ENCODE measurements around the gene KCNA2.

KCNA2 gene

DNA sequence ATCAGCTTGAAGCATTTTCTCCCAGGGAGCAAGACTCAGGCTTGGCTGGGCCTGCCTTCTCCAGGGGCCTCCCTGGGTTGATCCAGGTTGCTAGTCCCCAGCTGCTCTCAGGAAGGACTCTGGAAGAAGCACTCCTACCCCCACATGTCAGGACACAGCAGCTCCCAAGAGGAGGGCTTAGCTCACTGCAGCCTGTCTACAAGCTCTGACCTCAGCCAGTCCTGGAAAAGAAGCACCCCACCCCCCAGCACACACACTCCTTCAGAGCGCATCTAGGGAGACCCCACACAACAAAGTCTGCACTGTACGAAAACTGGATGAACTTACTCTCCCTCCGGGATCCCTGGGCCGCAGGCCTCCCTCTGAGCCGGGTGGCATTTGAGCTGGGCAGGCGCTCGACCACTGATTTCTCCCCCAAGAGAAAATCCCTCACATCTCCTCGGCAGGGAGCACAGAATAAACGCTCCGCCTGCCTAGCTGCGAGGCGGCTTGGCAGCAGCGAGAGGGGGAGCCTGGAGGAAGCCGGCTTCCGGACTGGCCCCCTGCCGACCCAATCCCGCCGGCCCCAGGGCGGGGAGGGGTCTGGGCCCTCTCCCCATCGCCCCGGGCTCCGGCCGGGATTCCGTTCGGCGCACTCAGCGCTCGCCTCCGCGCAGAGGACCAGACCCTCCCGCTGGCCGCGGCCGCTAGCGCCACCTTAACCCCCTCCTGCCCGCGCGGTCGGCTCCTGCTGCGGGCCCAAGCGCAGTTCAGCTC lies at the start of gene KCNA2:
KCNA2 (minus strand) TSS at position 458 of the 756 bp plus-strand sequence. CDS start 1,576 bp downstream, outside the sequence.
- no peak for DNase-seq (ENCODE audit: low read depth)

- DNase-seq (ENCODE audit: low read depth), result no peak
These were observed 44.5 kb upstream of the KCNA2 start for GRCh38 chr1:110650609-110651008.

GRCh38 chr1:110648417-110648816 lies 42.3 kb upstream of the KCNA2 start:
- no peak for DNase-seq (ENCODE audit: low read depth)

GRCh38 chr1:110647254-110647891 lies 41.2 kb upstream of the KCNA2 start:
- no peak for DNase-seq (ENCODE audit: low read depth)

GRCh38 chr1:110645821-110646735 lies 39.9 kb upstream of the KCNA2 start:
- DNase-seq (ENCODE audit: low read depth), result peak; percentile 18

DNA sequence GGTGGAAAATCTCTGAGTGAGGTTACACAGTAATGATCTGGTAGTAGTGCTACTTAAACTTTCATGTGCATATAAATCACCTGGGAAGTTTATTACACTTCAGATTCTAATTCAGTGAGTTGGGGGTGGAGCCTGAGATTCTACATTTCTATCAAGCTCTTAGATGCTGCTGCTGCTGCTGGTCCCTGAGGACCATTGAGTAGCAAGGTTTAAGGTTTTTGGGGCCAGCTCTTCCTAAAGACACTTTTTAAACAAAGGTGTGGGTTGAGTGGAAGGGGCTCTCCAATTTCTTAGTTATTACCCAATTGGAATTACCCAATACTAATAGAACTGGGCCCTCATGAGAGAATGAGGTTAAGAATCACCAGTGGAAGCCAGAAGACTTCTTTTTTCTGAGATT lies 39.1 kb upstream of the KCNA2 start:
- no peak for DNase-seq (ENCODE audit: low read depth)

DNA sequence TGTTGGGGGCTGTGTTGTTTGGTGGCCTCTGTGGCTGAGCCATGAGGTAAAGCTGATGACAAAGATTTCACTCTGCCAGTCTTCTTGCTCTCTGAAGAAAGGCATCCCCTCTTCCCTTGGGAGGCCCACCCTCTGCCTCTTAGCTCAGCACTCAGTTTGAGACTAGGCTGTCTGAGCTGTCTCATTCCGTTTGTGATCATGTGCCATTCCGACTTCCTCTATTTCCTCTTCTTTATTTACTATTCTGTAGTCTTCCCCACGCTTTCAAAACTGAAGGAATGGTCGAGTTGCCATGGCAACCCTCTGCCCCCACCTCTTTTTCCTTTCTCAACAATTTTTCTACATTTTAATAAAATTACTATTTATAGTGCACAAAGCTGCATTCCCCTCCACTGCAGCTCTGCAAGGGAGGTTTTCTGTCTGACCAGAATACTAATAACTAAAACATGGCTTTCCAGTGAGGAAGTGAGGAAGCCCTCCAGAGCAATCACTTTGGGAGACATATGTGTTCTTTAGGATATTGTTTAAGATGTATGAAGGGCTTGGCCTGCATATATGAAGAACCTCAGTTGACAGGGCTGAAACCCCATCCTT lies 37.8 kb upstream of the KCNA2 start:
- DNase-seq (ENCODE audit: low read depth), result no peak

DNA sequence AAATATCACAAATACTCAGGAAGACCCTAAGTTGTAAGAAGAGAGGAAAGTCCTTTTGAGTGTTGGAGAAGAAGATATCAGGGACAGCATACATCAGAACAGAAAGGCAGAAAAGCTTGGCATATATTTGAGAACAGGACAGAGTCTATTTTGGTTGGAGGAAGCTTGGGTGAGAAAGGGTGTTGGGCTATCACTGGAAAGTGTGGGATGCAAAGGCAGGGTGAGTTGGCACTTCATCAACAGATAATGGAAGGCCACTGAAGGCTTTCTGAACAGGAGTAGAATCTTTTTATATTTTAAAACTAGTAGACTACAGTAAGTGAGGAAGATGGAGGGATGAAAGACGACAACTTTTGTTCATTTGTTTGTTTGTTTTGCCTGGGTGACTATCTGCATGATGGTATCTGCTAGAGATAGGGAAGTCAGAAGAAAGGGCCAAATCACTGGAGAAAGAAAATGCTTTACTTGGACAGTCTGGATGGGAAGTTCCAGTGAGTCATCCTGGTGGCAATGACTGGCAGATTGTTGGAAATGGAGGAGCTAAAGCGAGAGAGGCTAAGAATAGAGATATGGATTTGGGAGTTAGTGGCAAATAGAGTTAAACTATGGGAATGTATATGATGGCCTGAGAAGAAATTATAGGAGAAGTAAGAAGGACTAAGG lies 33.7 kb upstream of the KCNA2 start:
- no peak for DNase-seq (ENCODE audit: low read depth)

DNA sequence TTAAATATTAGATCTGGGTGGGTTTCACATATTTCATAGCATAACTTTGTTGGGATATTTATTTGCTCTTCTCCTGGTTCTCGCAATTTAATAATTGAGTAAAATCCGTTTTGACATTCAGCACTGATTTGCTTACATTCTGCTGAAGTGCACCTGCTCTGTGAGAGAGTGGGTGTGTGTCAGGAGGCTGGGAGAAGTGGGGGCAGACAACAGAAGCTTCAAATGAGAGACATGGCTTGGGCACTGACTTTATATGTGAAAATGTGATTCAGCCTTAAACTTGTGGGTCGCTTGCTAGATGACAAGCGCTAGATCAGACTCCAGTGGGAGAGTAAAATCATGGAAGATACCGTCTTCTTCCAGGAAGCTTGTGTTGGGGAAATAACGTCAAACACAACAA lies 32.4 kb upstream of the KCNA2 start:
- no peak for DNase-seq (ENCODE audit: low read depth)

- no peak for DNase-seq (ENCODE audit: low read depth)
These were observed 31.9 kb upstream of the KCNA2 start for GRCh38 chr1:110638058-110638457.

DNA sequence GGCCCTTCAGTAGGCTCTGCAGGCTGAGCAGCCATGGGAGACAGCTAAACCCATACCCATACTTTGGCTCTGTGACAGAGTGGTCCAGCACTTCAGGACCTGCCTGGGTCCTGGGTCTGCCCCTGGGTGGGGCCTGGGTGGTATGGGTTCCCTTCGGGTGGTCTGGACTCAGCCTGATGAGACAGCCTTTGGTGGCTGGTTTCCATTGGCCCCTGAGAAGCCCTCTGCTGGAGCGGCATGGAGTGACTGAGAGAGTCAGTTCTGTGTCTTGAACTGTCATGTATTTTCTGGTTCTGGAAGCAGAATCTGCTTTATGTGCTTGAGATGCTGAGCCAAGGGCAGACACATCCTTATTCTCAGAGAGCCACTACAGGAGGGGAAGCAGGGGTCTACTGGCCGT lies 31.3 kb upstream of the KCNA2 start:
- DNase-seq (ENCODE audit: low read depth), result no peak

DNA sequence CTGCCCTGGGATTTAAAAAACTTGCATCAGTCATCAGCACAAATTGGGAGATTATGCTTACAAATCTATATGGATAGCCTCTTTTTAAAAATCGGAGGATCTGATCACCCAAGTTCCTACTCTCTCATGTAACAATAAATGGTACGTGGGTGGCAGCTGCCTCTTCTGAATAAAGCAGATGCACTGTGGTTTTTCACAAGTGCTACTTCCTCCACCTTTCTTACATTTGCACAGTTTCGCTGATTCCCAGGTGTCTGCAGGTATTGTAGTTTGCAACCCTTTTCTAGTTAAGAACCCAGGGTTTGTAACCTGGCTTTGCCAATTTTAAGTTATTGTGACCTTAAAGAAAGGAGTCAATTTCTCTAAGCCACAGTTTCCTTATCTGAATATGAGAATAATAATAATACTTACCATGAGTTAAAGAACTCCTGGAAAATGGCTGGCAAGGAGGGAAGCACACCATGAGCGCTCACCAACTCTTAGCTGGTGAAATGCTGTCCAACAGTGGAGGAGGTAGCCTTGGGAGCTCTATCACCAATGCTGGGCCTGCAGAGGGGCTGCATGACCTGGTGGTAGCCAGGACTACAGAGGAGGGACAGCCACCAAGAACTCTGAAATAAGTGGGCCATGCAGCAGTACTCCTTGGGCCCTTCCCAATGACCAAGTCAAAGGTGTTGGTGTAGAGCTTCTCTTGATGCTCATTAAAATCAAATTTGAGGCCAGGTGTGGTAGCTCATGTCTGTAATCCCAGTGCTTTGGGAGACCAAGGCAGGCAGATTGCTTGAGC lies 30.2 kb upstream of the KCNA2 start:
- DNase-seq (ENCODE audit: low read depth), result no peak

DNA sequence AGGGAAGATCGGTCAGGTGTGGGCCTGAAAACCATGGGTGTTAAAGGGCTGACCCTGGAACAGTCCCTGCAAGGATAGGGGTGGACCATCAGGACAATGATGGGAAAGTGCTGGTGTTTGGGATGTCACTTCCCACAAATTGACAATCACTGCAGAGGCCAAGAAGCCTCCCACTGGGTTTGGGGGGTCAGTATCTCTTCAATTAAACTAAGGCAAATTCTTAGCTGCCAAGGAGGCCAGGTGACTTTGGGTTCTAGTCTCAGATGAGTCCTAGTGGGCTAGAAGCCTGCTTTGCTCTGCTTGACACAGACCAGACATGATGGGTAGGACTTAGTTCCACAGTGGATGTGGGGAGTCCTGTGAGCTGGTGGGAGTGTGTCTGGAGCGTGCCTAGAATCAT lies 29.3 kb upstream of the KCNA2 start:
- DNase-seq (ENCODE audit: low read depth), result no peak

DNA sequence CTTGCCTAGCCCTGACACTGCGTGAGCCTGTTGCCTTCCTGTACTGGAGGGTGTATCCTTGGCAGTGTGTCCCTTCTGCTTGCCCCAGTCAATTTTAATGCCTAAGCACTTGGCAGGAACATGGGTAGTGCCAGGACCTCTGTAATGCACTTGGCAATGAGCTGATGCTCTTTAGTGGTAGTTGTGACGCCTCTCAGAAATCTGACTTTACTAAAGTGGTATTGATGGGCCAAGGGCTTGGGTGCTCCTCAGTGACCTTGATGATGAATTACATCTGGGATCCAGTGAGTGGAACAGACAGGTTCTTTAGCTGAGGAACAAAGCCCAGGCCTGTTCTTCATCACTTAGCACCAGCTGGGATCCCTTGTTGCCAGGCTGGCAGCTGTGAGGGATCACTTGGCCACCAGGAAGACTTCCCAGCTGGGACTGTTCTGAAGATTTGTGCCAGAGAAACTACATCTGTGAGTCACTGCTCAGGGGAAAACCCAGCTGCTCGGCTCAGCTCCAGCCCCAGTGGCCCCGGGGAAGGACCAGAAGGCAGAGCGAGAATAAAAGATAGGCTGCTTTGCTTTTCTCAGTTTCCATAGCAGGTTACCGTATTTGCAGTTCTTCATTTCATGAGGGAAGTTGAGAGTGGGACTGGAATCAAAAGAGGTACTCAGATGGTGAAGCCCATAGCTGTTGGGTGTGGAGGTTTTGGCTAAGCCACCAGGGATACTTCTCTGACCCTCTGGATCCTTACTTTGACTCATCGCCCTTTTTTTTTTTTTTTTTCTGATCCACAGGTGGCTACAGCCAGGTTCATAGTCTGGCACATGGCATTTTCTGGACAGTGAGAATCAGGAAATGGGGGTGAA lies 28.5 kb upstream of the KCNA2 start:
- no peak for DNase-seq (ENCODE audit: low read depth)

- DNase-seq (ENCODE audit: low read depth), result no peak
These were observed 27.9 kb upstream of the KCNA2 start for GRCh38 chr1:110634086-110634454.

- no peak for DNase-seq (ENCODE audit: low read depth)
These were observed 27.5 kb upstream of the KCNA2 start for GRCh38 chr1:110633646-110634030.

GRCh38 chr1:110631836-110632620 lies 25.9 kb upstream of the KCNA2 start:
- no peak for DNase-seq (ENCODE audit: low read depth)

DNA sequence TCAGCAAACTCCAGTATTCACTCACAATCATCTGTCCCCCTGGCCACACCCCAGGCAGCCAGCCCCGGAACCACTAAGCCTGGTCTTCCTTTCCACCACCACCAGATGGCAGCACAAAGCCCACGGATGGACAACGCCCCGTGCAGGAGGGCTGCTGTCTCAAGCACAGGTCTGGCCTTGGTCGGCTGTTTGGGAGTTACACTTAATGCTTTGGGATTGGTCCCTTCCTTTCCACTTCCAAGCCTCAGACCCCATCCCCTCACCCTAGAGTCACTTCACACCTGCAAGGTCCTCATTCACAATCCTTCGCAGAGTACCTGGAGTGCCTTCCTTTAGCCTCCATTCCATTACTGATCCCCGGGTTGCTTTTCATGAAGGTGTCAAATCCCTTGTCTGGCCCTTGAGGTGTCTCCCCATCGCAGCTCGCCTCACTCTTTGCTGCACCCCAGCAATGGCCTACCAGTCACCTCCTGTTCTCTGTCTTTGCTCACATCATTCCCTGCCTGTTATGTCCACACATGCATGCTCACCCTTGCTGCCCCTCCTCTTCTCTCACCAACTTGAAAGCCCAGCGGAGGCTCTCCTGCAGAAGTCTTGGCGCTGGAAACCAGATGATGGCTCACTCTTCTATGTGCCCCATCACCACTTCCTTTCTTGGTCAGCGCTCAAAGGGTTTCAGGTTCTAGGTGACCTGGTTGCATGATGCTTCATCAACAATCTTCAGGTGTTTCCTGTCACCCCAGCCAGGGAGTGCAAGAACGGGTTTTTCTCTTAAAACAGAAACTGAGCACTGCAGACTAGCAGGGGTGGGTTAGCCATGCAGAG lies 24.9 kb upstream of the KCNA2 start:
- no peak for DNase-seq (ENCODE audit: low read depth)
